Neural cell (in vitro differentiated cells): ENCODE data around the gene CEMIP. TPM values are rescaled to one million over a fixed set of nuclear protein-coding genes. Genes with fewer than 3 reads are reported as not detected.

ENCODE experiments used
- H2AFZ ChIP-seq: fragments of 200-600, 300-800 bp; sonication (generic), shearing (Covaris generic); 2 replicates; pipeline ENCODE4 v1.6.0; 2014; ENCODE audit warnings: low read depth, mild to moderate bottlenecking, antibody characterized with exemption, low read length, moderate library complexity
- H3F3A ChIP-seq: fragments of 200-600 bp; shearing (Covaris generic); 2 replicates; pipeline ENCODE4 v1.6.1; 2016; ENCODE audit warnings: mild to moderate bottlenecking, moderate library complexity, mixed read lengths, antibody characterized with exemption, low read length; ENCODE audit not compliant: insufficient read depth, poor library complexity, severe bottlenecking
- H3K27ac ChIP-seq: fragments of 200-600, 300-800 bp; sonication (generic), shearing (Covaris generic); 2 replicates; pipeline ENCODE4 v1.5.1; 2014; ENCODE audit warnings: mild to moderate bottlenecking, low read length, moderate library complexity
- H3K27me3 ChIP-seq: fragments of 300-800, 200-600 bp; sonication (generic), shearing (Covaris generic); 2 replicates; pipeline ENCODE4 v1.6.0; 2014; ENCODE audit warnings: mild to moderate bottlenecking, low read depth, low read length, moderate library complexity; ENCODE audit not compliant: insufficient read depth
- H3K36me3 ChIP-seq: fragments of 300-800, 200-600 bp; sonication (generic), shearing (Covaris generic); 2 replicates; pipeline ENCODE4 v1.5.1; 2014; ENCODE audit warnings: mild to moderate bottlenecking, antibody characterized with exemption, low read length, moderate library complexity; ENCODE audit not compliant: insufficient read depth
- H3K4me2 ChIP-seq: fragments of 300-800, 200-600 bp; sonication (generic), shearing (Covaris generic); 2 replicates; pipeline ENCODE4 v1.6.0; 2014; ENCODE audit warnings: mild to moderate bottlenecking, low read length
- H3K4me3 ChIP-seq: fragments of 300-800, 200-600 bp; sonication (generic), shearing (Covaris generic); 2 replicates; pipeline ENCODE4 v1.5.1; 2014; ENCODE audit warnings: mild to moderate bottlenecking, low read length, moderate library complexity
- H3K79me2 ChIP-seq: fragments of 200-600 bp; shearing (Covaris generic); replicated peaks from 2 replicates; pipeline ENCODE4 v1.6.0; 2014; ENCODE audit warnings: mild to moderate bottlenecking, low read length, moderate library complexity; ENCODE audit not compliant: insufficient read depth
- H3K9ac ChIP-seq: fragments of 300-800, 200-600 bp; sonication (generic), shearing (Covaris generic); 2 replicates; pipeline ENCODE4 v1.6.1; 2016; ENCODE audit warnings: mild to moderate bottlenecking, low read length, mixed read lengths
- H3K9me2 ChIP-seq: fragments of 200-600 bp; shearing (Covaris generic); 2 replicates; pipeline ENCODE4 v1.6.1; 2016; ENCODE audit warnings: mild to moderate bottlenecking, low read length, mixed read lengths; ENCODE audit not compliant: insufficient read depth
- H3K9me3 ChIP-seq: fragments of 200-600, 300-800 bp; sonication (generic), shearing (Covaris generic); 2 replicates; pipeline ENCODE4 v1.6.1; 2016; ENCODE audit warnings: mild to moderate bottlenecking, mixed run types, low read length, moderate library complexity, mixed read lengths
- H4K20me1 ChIP-seq: fragments of 200-600 bp; shearing (Covaris generic); 2 replicates; pipeline ENCODE4 v1.6.1; 2016; ENCODE audit warnings: mild to moderate bottlenecking, mixed run types; ENCODE audit not compliant: insufficient read depth
- EP300 ChIP-seq: fragments of 450-650 bp; conservative IDR thresholded peaks from 2 replicates; pipeline ENCODE4 v1.6.1; 2014; ENCODE audit warnings: antibody characterized with exemption, mild to moderate bottlenecking, moderate library complexity; ENCODE audit not compliant: poor library complexity, severe bottlenecking
- EZH2 ChIP-seq: fragments of 200-600, 300-800 bp; shearing (Covaris generic), sonication (generic); IDR thresholded peaks from 2 replicates; pipeline ENCODE4 v1.6.1; 2014; ENCODE audit warnings: antibody characterized with exemption, low read length, borderline replicate concordance, mild to moderate bottlenecking; ENCODE audit not compliant: insufficient read depth, poor library complexity, severe bottlenecking
- MXI1 ChIP-seq: fragments of 450-650 bp; conservative IDR thresholded peaks from 2 replicates; pipeline ENCODE4 v1.6.1; 2014; ENCODE audit warnings: antibody characterized with exemption, mild to moderate bottlenecking; ENCODE audit not compliant: poor library complexity, severe bottlenecking
- POLR2AphosphoS5 ChIP-seq: IDR thresholded peaks from 2 replicates; pipeline ENCODE4 v1.6.1; 2012
- RAD21 ChIP-seq: fragments of 450-650 bp; conservative IDR thresholded peaks from 2 replicates; pipeline ENCODE4 v1.6.1; 2014; ENCODE audit warnings: antibody characterized with exemption, mild to moderate bottlenecking, moderate library complexity
- SMC3 ChIP-seq: fragments of 450-650 bp; conservative IDR thresholded peaks from 2 replicates; pipeline ENCODE4 v1.6.1; 2014; ENCODE audit warnings: antibody characterized with exemption, mild to moderate bottlenecking, moderate library complexity; ENCODE audit not compliant: poor library complexity
- TAF1 ChIP-seq: IDR thresholded peaks from 2 replicates; pipeline ENCODE4 v1.6.1; 2012; ENCODE audit warnings: low read depth
- polyA plus RNA-seq: library from polyadenylated mRNA; depleted of rRNA; stranded (reverse); fragments of >200 nt; gene quantifications from 2 replicates; pipeline ENCODE4 v1.2.3, GENCODE V29; 2014
- TF ChIP-seq, protein P1 (sequence below): IDR thresholded peaks from 2 replicates; pipeline ENCODE4 v1.6.1; 2012; ENCODE audit warnings: borderline replicate concordance
- TF ChIP-seq, protein P2 (sequence below): fragments of 450-650 bp; IDR thresholded peaks from 2 replicates; pipeline ENCODE4 v1.5.1; 2014; ENCODE audit warnings: antibody characterized with exemption, mild to moderate bottlenecking, moderate library complexity; ENCODE audit not compliant: poor library complexity, severe bottlenecking

CEMIP gene
- polyA plus RNA-seq, 1 donor from 2014 or later, result 0.04 TPM

DNA sequence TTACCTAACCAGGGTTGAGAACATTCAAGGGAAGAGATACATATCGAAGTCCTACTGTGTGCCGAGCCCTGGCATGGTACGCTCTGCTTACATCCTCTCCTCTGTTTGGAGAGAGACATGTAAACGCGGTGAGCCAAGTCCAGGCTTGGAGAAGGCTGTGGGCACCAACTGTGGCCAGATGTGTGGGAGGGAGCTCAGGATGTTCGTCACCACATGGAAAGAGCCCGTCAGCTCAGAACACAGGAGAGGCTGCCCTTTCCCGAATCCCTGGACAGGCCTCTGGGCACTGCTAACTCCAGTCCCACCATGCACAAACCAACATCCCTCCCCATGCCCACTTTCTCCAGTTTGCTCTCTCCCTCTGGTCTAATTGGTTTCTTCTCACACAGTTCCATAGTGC is 167.4 kb downstream of the CEMIP start:
- Histone ChIP-seq H3K4me2 (no peak overlapping the region), H3K4me3 (no peak overlapping the region), H3K9ac (no peak overlapping the region), H3K36me3 (no peaks in the 10 kb centered on the region), H2AFZ (no peak overlapping the region), H3K9me2 (no peaks in the 10 kb centered on the region), H4K20me1 (no peaks in the 10 kb centered on the region), H3K27ac (no peak overlapping the region), H3K79me2 (no peaks in the 10 kb centered on the region), H3K27me3 (no peaks in the 10 kb centered on the region), H3K9me3 (no peaks in the 10 kb centered on the region), H3F3A (no peaks in the 10 kb centered on the region)
- TF ChIP-seq EZH2, result no peak
- TF ChIP-seq SMC3, result no peak
- TF ChIP-seq, protein P1, sequence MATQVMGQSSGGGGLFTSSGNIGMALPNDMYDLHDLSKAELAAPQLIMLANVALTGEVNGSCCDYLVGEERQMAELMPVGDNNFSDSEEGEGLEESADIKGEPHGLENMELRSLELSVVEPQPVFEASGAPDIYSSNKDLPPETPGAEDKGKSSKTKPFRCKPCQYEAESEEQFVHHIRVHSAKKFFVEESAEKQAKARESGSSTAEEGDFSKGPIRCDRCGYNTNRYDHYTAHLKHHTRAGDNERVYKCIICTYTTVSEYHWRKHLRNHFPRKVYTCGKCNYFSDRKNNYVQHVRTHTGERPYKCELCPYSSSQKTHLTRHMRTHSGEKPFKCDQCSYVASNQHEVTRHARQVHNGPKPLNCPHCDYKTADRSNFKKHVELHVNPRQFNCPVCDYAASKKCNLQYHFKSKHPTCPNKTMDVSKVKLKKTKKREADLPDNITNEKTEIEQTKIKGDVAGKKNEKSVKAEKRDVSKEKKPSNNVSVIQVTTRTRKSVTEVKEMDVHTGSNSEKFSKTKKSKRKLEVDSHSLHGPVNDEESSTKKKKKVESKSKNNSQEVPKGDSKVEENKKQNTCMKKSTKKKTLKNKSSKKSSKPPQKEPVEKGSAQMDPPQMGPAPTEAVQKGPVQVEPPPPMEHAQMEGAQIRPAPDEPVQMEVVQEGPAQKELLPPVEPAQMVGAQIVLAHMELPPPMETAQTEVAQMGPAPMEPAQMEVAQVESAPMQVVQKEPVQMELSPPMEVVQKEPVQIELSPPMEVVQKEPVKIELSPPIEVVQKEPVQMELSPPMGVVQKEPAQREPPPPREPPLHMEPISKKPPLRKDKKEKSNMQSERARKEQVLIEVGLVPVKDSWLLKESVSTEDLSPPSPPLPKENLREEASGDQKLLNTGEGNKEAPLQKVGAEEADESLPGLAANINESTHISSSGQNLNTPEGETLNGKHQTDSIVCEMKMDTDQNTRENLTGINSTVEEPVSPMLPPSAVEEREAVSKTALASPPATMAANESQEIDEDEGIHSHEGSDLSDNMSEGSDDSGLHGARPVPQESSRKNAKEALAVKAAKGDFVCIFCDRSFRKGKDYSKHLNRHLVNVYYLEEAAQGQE, result no peak
- no peak for TF ChIP-seq TAF1
- no peak for TF ChIP-seq POLR2AphosphoS5
- no peak for TF ChIP-seq EP300
- TF ChIP-seq MXI1, result no peak
- TF ChIP-seq, protein P2, sequence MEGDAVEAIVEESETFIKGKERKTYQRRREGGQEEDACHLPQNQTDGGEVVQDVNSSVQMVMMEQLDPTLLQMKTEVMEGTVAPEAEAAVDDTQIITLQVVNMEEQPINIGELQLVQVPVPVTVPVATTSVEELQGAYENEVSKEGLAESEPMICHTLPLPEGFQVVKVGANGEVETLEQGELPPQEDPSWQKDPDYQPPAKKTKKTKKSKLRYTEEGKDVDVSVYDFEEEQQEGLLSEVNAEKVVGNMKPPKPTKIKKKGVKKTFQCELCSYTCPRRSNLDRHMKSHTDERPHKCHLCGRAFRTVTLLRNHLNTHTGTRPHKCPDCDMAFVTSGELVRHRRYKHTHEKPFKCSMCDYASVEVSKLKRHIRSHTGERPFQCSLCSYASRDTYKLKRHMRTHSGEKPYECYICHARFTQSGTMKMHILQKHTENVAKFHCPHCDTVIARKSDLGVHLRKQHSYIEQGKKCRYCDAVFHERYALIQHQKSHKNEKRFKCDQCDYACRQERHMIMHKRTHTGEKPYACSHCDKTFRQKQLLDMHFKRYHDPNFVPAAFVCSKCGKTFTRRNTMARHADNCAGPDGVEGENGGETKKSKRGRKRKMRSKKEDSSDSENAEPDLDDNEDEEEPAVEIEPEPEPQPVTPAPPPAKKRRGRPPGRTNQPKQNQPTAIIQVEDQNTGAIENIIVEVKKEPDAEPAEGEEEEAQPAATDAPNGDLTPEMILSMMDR, result no peak
- TF ChIP-seq RAD21, result no peak

DNA sequence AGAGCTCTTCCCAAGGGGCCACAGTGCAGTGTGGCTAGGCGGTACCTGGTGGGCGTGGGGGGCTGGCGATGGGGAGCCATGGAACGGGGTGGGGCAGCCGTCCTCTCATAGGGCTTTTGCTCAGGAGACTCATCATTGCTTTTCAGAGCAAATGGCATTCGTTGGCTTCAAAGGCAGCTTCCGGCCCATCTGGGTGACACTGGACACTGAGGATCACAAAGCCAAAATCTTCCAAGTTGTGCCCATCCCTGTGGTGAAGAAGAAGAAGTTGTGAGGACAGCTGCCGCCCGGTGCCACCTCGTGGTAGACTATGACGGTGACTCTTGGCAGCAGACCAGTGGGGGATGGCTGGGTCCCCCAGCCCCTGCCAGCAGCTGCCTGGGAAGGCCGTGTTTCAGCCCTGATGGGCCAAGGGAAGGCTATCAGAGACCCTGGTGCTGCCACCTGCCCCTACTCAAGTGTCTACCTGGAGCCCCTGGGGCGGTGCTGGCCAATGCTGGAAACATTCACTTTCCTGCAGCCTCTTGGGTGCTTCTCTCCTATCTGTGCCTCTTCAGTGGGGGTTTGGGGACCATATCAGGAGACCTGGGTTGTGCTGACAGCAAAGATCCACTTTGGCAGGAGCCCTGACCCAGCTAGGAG is 169.6 kb downstream of the CEMIP start:
- no peak overlapping the region for H3K27ac ChIP-seq
- no peak overlapping the region for H3K9ac ChIP-seq
- no peak overlapping the region for H2AFZ ChIP-seq
- no peaks in the 10 kb centered on the region for H3F3A ChIP-seq
- no peak overlapping the region for H3K4me2 ChIP-seq
- no peaks in the 10 kb centered on the region for H3K79me2 ChIP-seq
- H3K9me3 ChIP-seq, result no peaks in the 10 kb centered on the region
- H4K20me1 ChIP-seq, result no peaks in the 10 kb centered on the region
- no peaks in the 10 kb centered on the region for H3K27me3 ChIP-seq
- no peak for TF ChIP-seq EP300
- TF ChIP-seq MXI1, result no peak
- no peak for TF ChIP-seq SMC3
- TF ChIP-seq, protein P2, result no peak
- H3K4me3 ChIP-seq, result no peak overlapping the region
- peaks cover 4% of the 10 kb centered on the region for H3K36me3 ChIP-seq
- H3K9me2 ChIP-seq, result no peaks in the 10 kb centered on the region
